ENCODE measurements around the gene MCOLN2.
"Not testable (repeated sequence)": the region's sequence is repeated elsewhere in the genome, so short reads cannot be mapped to it uniquely, and the experiment has no call there.

Gene MCOLN2

GRCh38 chr1:84986561-84986960, 10.4 kb downstream of the MCOLN2 start:
- not testable (repeated sequence) for H3K9me3 ChIP-seq (ENCODE audit: control insufficient read depth in 5 of 5, low read length in 5 of 5); H3K27ac ChIP-seq (ENCODE audit: low read depth, low read length); H3K9ac ChIP-seq (ENCODE audit: low read length in 5 of 5); H3K27me3 ChIP-seq (ENCODE audit: control insufficient read depth in 5 of 5, insufficient read depth in 4 of 5, low read length in 5 of 5); H3K4me1 ChIP-seq (ENCODE audit: control insufficient read depth in 5 of 5, insufficient read depth in 5 of 5, low read length in 5 of 5); H3K36me3 ChIP-seq (ENCODE audit: control insufficient read depth in 5 of 5, insufficient read depth in 5 of 5, low read length in 5 of 5); H3K4me3 ChIP-seq (ENCODE audit: low read depth in 1 of 5, low read length in 5 of 5)

DNA sequence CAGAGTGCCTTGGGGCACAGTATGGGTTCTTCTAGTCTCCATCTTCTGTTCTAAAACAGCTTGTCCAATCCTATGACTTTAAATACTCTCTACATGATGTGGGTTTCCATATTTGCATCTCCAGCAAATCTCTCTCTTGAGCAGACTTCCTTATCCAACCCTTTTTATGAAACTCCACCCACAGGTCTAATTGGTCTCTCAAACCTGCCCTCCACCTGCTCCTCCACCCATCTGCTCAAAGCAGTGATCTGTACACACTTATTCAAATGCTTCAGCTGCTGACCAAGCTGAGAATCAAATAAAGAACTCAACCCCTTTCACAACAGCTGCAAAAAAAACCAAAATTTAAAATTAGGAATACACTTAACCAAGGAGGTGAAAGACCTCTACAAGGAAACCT, 11.5 kb downstream of the MCOLN2 start:
- Histone ChIP-seq H3K9ac (ENCODE audit: low read length in 5 of 5) (no peak overlapping the region), H3K4me1 (ENCODE audit: control insufficient read depth in 5 of 5, insufficient read depth in 5 of 5, low read length in 5 of 5) (peaks cover 0 to 3% (median 0%) of the 10 kb centered on the region in 5 donors), H3K27me3 (ENCODE audit: control insufficient read depth in 5 of 5, insufficient read depth in 4 of 5, low read length in 5 of 5) (no peaks in the 10 kb centered on the region), H3K4me3 (ENCODE audit: low read depth in 1 of 5, low read length in 5 of 5) (no peak overlapping the region), H3K36me3 (ENCODE audit: control insufficient read depth in 5 of 5, insufficient read depth in 5 of 5, low read length in 5 of 5) (no peaks in the 10 kb centered on the region), H3K9me3 (ENCODE audit: control insufficient read depth in 5 of 5, low read length in 5 of 5) (no peaks in the 10 kb centered on the region), H3K27ac (ENCODE audit: low read depth, low read length) (no peak overlapping the region)

- no peak overlapping the region for H3K27ac ChIP-seq (ENCODE audit: low read depth, low read length)
- H3K27me3 ChIP-seq (ENCODE audit: control insufficient read depth in 5 of 5, insufficient read depth in 4 of 5, low read length in 5 of 5): no peaks in the 10 kb centered on the region
- no peak overlapping the region for H3K9ac ChIP-seq (ENCODE audit: low read length in 5 of 5)
- H3K9me3 ChIP-seq (ENCODE audit: control insufficient read depth in 5 of 5, low read length in 5 of 5): no peaks in the 10 kb centered on the region
- H3K4me1 ChIP-seq (ENCODE audit: control insufficient read depth in 5 of 5, insufficient read depth in 5 of 5, low read length in 5 of 5): no peaks in the 10 kb centered on the region
- H3K36me3 ChIP-seq (ENCODE audit: control insufficient read depth in 5 of 5, insufficient read depth in 5 of 5, low read length in 5 of 5): no peaks in the 10 kb centered on the region
- no peak overlapping the region for H3K4me3 ChIP-seq (ENCODE audit: low read depth in 1 of 5, low read length in 5 of 5)
These were observed 14.5 kb downstream of the MCOLN2 start for GRCh38 chr1:84982395-84982794.

DNA sequence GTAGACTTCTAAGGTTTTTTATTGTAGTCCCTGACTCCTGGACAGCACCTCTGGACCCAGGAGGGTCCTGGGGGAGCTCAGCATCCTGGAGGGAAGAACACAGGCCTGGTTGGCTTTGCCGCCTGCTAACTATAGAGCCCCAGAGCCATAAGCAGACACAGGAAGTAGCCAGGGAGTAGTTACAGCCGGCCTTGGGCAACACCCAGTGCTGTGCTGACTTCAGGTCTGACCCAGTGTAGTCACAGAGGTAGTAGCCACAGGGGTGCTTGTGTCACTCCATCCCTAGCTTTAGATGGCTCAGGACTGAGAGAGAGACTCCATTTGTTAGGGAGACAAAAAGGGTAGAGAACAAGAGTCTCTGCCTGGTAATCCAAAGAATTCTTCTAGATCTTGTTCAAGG, 21.9 kb downstream of the MCOLN2 start:
- no peak overlapping the region for H3K9ac ChIP-seq (ENCODE audit: low read length in 5 of 5)
- H3K27ac ChIP-seq (ENCODE audit: low read depth, low read length): no peak overlapping the region
- no peak overlapping the region for H3K4me3 ChIP-seq (ENCODE audit: low read depth in 1 of 5, low read length in 5 of 5)
- no peaks in the 10 kb centered on the region for H3K9me3 ChIP-seq (ENCODE audit: control insufficient read depth in 5 of 5, low read length in 5 of 5)
- H3K27me3 ChIP-seq (ENCODE audit: control insufficient read depth in 5 of 5, insufficient read depth in 4 of 5, low read length in 5 of 5): no peaks in the 10 kb centered on the region
- H3K36me3 ChIP-seq (ENCODE audit: control insufficient read depth in 5 of 5, insufficient read depth in 5 of 5, low read length in 5 of 5): no peaks in the 10 kb centered on the region
- H3K4me1 ChIP-seq (ENCODE audit: control insufficient read depth in 5 of 5, insufficient read depth in 5 of 5, low read length in 5 of 5): no peaks in the 10 kb centered on the region

DNA sequence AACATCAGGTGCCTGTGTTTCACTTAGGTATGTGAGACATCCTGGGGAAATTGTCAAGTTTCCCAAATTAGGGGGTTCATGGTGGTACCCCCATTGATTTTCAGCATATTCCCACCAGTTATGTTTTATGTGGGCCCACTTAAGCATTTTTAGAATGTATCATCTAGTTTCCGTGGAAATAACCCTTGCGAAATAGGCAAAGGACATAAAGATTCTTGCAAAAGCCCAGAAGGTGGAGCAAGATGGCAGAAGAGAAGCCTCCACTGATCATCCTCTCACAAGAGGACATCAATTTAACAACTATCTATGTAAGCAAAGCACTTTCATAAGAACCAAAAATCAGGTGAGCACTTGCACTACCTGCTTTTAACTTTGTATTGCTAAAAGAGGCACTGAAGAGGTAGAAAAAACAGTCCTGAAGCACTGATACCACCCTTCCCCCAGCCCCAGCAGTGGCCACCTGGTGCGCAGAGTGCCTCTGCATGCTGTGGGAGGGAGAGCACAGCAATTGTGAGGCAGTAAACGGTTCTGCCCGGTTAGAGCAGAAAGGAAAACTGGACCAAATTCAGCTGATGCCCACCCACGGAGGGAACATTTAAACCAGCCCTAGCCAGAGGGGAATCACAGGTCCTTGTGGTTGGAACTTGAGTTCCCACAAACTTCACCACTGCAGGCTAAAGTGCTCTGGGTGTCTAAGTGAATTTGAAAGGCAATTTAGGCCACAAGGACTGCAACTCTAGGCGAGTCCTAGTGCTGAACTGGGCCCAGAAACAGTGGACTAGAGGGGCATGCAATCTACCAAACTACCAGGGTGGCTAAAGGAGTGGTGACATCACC, 23.2 kb downstream of the MCOLN2 start:
- no peak overlapping the region for H3K27ac ChIP-seq (ENCODE audit: low read depth, low read length)
- H3K9ac ChIP-seq (ENCODE audit: low read length in 5 of 5): no peak overlapping the region
- no peaks in the 10 kb centered on the region for H3K9me3 ChIP-seq (ENCODE audit: control insufficient read depth in 5 of 5, low read length in 5 of 5)
- H3K4me3 ChIP-seq (ENCODE audit: low read depth in 1 of 5, low read length in 5 of 5): no peak overlapping the region
- no peaks in the 10 kb centered on the region for H3K36me3 ChIP-seq (ENCODE audit: control insufficient read depth in 5 of 5, insufficient read depth in 5 of 5, low read length in 5 of 5)
- no peaks in the 10 kb centered on the region for H3K27me3 ChIP-seq (ENCODE audit: control insufficient read depth in 5 of 5, insufficient read depth in 4 of 5, low read length in 5 of 5)
- no peaks in the 10 kb centered on the region for H3K4me1 ChIP-seq (ENCODE audit: control insufficient read depth in 5 of 5, insufficient read depth in 5 of 5, low read length in 5 of 5)

GRCh38 chr1:84972377-84972987, 24.4 kb downstream of the MCOLN2 start:
- Histone ChIP-seq H3K4me1 (ENCODE audit: control insufficient read depth in 5 of 5, insufficient read depth in 5 of 5, low read length in 5 of 5) (no peaks in the 10 kb centered on the region), H3K27me3 (ENCODE audit: control insufficient read depth in 5 of 5, insufficient read depth in 4 of 5, low read length in 5 of 5) (no peaks in the 10 kb centered on the region), H3K27ac (ENCODE audit: low read depth, low read length) (no peak overlapping the region), H3K9ac (ENCODE audit: low read length in 5 of 5) (no peak overlapping the region), H3K36me3 (ENCODE audit: control insufficient read depth in 5 of 5, insufficient read depth in 5 of 5, low read length in 5 of 5) (no peaks in the 10 kb centered on the region), H3K4me3 (ENCODE audit: low read depth in 1 of 5, low read length in 5 of 5) (no peak overlapping the region), H3K9me3 (ENCODE audit: control insufficient read depth in 5 of 5, low read length in 5 of 5) (no peaks in the 10 kb centered on the region)

GRCh38 chr1:84971957-84972356, 25.0 kb downstream of the MCOLN2 start:
- no peaks in the 10 kb centered on the region for H3K27me3 ChIP-seq (ENCODE audit: control insufficient read depth in 5 of 5, insufficient read depth in 4 of 5, low read length in 5 of 5)
- H3K36me3 ChIP-seq (ENCODE audit: control insufficient read depth in 5 of 5, insufficient read depth in 5 of 5, low read length in 5 of 5): no peaks in the 10 kb centered on the region
- H3K4me1 ChIP-seq (ENCODE audit: control insufficient read depth in 5 of 5, insufficient read depth in 5 of 5, low read length in 5 of 5): no peaks in the 10 kb centered on the region
- H3K4me3 ChIP-seq (ENCODE audit: low read depth in 1 of 5, low read length in 5 of 5): no peak overlapping the region
- no peaks in the 10 kb centered on the region for H3K9me3 ChIP-seq (ENCODE audit: control insufficient read depth in 5 of 5, low read length in 5 of 5)
- no peak overlapping the region for H3K9ac ChIP-seq (ENCODE audit: low read length in 5 of 5)
- H3K27ac ChIP-seq (ENCODE audit: low read depth, low read length): no peak overlapping the region

- Histone ChIP-seq H3K27me3 (ENCODE audit: control insufficient read depth in 5 of 5, insufficient read depth in 4 of 5, low read length in 5 of 5) (no peaks in the 10 kb centered on the region), H3K4me1 (ENCODE audit: control insufficient read depth in 5 of 5, insufficient read depth in 5 of 5, low read length in 5 of 5) (no peaks in the 10 kb centered on the region), H3K4me3 (ENCODE audit: low read depth in 1 of 5, low read length in 5 of 5) (no peak overlapping the region), H3K27ac (ENCODE audit: low read depth, low read length) (no peak overlapping the region), H3K9me3 (ENCODE audit: control insufficient read depth in 5 of 5, low read length in 5 of 5) (no peaks in the 10 kb centered on the region), H3K36me3 (ENCODE audit: control insufficient read depth in 5 of 5, insufficient read depth in 5 of 5, low read length in 5 of 5) (no peaks in the 10 kb centered on the region), H3K9ac (ENCODE audit: low read length in 5 of 5) (no peak overlapping the region)
These were observed 27.2 kb downstream of the MCOLN2 start for GRCh38 chr1:84969489-84970250.

DNA sequence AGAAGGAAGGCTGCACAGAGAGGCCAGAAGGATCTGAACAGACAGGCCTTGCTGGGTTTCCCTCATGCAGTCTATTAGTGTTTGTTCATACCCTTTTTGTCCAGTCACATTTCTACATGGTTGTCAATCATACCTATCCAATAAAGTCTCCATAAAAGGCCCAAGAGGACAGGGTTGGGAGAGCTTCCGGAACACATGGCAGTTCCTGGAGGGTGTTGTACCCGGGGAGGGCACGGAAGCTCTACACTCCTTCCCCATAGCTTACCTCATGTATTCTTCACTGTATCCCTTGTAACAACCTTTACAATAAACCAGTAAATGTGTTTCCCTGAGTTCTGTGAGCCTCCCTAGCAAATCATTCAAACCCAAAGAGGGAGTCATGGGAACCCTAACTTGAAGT, 28.0 kb downstream of the MCOLN2 start:
- H3K4me1 ChIP-seq (ENCODE audit: control insufficient read depth in 5 of 5, insufficient read depth in 5 of 5, low read length in 5 of 5): no peaks in the 10 kb centered on the region
- no peak overlapping the region for H3K27ac ChIP-seq (ENCODE audit: low read depth, low read length)
- H3K4me3 ChIP-seq (ENCODE audit: low read depth in 1 of 5, low read length in 5 of 5): no peak overlapping the region
- no peak overlapping the region for H3K9ac ChIP-seq (ENCODE audit: low read length in 5 of 5)
- H3K27me3 ChIP-seq (ENCODE audit: control insufficient read depth in 5 of 5, insufficient read depth in 4 of 5, low read length in 5 of 5): no peaks in the 10 kb centered on the region
- H3K9me3 ChIP-seq (ENCODE audit: control insufficient read depth in 5 of 5, low read length in 5 of 5): no peaks in the 10 kb centered on the region
- H3K36me3 ChIP-seq (ENCODE audit: control insufficient read depth in 5 of 5, insufficient read depth in 5 of 5, low read length in 5 of 5): no peaks in the 10 kb centered on the region

DNA sequence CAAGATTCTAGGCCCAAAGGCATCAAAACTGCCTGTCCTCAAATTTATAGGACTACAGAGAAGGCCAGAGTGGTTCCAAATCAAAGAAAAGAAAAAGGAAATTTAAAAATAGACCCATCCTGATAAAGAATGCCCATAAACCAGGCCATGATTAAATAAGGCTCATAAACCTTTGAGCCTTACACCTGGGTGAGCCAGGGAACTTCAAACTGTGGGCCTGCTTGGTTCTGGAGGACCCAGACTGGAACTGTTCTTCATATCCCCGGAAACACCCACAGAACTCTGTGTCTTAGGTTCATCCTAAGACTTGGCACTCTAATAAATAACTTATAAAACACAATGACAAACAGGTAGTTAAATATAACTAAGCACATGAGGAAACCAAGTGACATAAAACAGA, 28.8 kb downstream of the MCOLN2 start:
- no peak overlapping the region for H3K4me3 ChIP-seq (ENCODE audit: low read depth in 1 of 5, low read length in 5 of 5)
- H3K27me3 ChIP-seq (ENCODE audit: control insufficient read depth in 5 of 5, insufficient read depth in 4 of 5, low read length in 5 of 5): no peaks in the 10 kb centered on the region
- no peaks in the 10 kb centered on the region for H3K4me1 ChIP-seq (ENCODE audit: control insufficient read depth in 5 of 5, insufficient read depth in 5 of 5, low read length in 5 of 5)
- H3K36me3 ChIP-seq (ENCODE audit: control insufficient read depth in 5 of 5, insufficient read depth in 5 of 5, low read length in 5 of 5): no peaks in the 10 kb centered on the region
- no peak overlapping the region for H3K9ac ChIP-seq (ENCODE audit: low read length in 5 of 5)
- no peak overlapping the region for H3K27ac ChIP-seq (ENCODE audit: low read depth, low read length)
- H3K9me3 ChIP-seq (ENCODE audit: control insufficient read depth in 5 of 5, low read length in 5 of 5): no peaks in the 10 kb centered on the region

Data from subcutaneous abdominal adipose tissue (tissue), 5 donors.